GM21619 (cell line): Measurements from ENCODE around the gene PCNX3.
"Not testable (repeated sequence)": the region's sequence is repeated elsewhere in the genome, so short reads cannot be mapped to it uniquely, and the experiment has no call there.

Experiments
- ATAC-seq: cut with Tn5 transposase; IDR thresholded peaks from one replicate; pipeline ENCODE4 v1.9.1; 2021; ENCODE audit not compliant: unreplicated experiment

Gene PCNX3

DNA sequence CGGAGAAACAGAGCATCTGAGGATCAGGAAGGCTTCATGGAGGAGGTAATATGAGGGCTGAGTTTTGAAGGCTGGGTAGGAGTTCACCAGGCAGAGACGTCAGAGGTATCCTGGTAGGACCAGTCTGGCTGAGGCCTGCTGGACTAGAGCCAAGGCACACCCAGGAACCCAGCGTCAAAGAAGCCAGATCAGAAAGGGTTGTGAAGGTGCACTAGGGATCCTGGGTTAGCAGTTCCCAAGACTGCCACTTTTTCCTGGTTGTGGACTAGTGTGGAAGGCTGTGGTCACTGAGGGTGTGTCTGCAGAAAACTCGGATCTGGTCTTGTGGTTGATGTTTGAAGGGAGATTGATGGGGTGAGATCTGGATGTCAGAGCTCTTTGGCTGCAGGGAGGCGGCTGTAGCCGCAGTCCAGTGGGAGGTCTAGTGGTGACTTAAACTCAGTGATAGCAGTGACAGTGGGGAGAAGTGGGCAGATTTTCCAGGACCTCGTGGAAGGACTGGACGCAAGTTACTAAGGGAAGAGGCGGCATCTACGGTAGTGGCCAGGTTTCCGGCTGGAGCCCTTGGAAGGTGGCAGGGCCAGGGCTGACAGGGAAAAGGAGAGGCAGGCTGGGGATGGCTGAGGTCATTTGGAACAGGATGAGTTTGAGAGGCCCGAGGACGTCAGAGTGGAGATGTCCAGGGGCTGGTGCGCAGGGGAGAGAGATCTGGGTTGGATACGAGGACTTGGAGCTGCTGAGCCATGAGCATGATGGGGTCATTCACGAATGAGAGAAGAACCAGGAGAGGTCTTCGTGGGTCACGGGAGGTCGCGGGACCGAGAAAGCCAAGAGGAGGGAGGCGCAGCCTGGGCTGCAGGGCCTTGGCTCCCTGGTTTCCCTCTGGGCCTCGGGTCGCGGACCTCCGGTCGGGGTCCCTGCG is 36.3 kb downstream of the PCNX3 start:
- ATAC-seq: no peak

GRCh38 chr11:65652511-65653228 is 37.1 kb downstream of the PCNX3 start:
- peak; percentile 62 for ATAC-seq

GRCh38 chr11:65653229-65654225 is 38.0 kb downstream of the PCNX3 start:
- no peak for ATAC-seq

DNA sequence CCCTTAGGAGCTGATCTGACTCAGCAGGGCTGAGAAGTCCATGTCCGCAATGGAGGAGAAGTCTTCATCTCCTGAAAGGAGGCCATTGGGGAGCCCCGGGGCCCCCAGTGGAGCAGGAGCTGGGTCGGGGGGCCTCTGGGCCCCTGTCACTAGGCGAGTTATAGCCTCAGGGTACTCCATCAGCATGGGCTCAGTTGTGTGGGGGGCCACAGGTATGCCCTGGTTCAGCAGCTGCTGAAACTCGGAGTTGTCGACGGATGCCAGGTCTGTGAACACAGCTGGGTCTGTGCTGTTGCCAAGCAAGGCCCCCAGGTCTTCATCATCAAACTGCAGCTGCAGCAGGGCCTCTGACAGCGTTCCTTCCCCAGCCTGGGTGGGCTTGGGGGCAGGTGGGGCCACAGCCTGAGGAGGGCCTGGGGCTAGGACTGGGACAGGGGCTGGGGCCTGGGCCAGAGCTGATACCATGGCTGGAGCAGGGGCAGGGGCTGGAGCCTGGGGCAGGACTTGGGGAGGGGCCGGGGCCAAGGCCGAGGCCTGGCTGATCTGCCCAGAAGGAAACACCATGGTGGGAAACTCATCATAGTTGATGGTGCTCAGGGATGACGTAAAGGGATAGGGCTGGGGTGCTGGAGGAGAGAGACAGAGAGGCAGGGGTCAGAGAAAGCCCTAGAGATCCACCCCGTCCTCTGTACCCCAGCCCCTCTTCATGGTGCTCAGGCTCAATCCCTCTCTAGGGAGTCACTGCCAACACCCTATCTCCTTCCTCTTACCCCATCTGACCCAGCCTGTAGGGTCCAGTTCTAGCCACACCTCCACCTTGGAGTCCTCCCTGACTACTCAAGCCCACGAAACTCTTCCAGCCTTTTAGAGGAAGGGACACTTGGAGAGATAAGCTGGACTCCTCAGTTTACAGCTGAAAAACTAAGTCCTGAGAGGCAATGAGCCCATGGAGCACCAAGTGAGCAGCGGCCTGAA is 39.1 kb downstream of the PCNX3 start:
- ATAC-seq: no peak

DNA sequence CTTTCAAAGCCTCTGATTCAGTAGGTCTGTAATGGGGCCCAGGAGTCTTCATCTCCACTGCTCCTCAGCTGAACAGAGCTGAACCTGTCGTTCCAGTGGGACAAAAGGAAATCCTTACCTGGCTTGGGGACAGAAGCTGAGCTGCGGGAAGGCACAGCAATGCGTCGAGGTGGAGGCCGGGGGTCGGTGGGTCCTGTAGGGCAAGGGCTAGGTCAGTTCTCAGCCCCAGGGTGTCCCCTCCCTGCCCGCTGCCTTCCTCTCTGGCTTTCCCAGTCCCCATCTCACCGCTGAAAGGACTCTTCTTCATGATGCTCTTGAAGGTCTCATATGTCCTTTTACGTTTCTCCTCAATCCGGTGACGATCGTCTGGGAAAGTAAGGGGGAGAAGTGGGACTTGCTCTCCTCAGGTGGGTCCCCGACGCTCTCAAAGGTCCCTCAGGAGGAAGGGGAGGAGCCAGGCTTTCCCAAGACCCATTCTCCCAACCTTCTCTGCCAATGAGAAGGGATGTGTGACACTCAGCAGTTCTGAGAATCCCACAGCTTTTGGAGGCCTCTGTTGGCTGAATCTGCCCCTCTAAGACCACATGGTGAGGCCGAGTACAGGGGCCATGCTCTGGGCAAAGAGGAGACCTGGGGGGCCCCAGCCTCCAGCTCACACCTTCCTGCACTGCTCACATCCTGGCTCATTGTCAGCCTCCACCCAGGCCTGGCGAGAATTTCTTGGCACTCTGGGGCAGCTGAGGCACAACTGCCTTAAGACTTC is 40.2 kb downstream of the PCNX3 start:
- no peak for ATAC-seq

- ATAC-seq: no peak
Measured at GRCh38 chr11:65657426-65657825, 41.9 kb downstream of the PCNX3 start.

- no peak for ATAC-seq
Measured at GRCh38 chr11:65658174-65659021, 42.8 kb downstream of the PCNX3 start.

GRCh38 chr11:65660038-65660437 is 44.5 kb downstream of the PCNX3 start:
- no peak for ATAC-seq

DNA sequence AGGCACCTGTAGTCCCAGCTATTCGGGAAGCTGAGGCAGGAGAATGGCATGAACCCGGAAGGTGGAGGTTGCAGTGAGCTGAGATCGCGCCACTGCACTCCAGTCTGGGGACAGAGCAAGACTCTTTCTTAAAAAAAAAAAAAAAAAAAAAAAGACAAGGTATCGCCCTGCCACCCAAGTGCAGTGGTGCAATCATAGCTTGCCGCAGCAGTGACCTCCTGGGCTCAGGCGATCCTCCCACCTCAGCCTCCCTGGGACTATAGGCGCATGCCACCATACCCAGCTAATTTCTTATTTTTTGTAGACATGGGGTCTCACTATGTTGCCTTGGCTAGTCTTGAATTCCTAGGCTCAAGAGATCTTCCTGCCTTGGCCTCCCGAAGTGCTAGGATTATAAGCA is 45.3 kb downstream of the PCNX3 start:
- ATAC-seq: not testable (repeated sequence)

GRCh38 chr11:65661599-65662246 is 46.1 kb downstream of the PCNX3 start:
- no peak for ATAC-seq

GRCh38 chr11:65662247-65662798 is 46.7 kb downstream of the PCNX3 start:
- peak; percentile 8 for ATAC-seq

- ATAC-seq: peak; percentile 69
Measured at GRCh38 chr11:65662799-65663638, 47.4 kb downstream of the PCNX3 start, which contains the start of gene RELA. RELA (minus strand) TSS chr11:65662916; CDS start chr11:65662832, 84 bp downstream.

DNA sequence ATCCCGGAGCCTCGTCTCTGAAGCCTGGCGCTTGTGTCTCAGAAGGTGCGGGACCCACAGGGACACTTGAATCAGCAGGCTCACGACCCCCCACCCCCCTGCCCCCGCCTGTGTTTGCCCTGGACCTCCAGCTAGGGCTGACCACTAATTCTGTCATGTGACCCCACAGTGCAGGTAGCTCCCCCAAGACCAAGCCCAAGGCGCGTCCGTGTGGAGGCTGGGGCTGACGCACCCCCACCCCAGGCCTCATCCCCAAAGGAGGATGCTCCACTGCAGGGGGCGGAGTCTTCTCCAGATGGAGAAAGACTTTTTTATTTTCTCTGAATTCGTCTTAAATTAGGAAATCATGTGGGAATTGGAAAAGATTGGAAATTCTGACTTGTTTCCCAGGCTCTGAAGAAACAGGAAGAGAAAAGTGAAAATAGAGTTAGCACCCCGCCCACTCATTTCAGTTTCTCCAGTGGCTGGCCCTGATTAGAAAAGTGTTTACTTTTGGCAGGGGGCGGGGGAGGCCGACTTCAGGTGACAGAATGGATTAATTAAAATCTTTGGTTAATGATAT is 48.1 kb downstream of the PCNX3 start:
- ATAC-seq: peak; percentile 21

DNA sequence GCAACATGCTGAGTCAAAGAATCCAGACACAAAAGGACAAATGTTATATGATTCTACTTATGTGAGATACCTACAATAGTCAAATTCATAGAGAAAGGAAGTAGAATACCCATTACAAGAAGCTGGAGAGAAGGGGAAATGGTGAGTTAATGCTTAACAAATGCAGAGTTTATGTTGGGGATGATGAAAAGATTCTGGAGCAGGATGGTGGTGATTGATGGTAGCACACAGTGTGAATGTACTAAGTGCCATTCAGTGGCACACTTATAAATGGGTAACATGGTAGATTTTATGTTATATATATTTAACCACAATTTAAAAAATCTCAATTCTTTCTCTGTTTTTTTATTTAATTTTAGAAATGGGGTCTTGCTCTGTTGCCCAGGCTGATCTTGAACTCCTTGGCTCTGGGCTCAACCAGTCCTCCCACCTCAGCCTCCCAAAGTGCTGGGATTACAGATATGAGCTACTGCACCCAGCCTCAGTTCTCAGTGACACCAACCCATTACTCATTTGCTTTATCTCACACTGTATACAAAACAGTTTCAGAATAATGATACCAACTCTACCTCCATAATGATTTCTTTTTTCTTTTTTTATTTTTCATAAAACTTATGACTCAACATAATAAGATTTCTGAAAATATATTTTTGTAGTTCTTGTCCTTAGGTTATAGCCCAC is 56.7 kb downstream of the PCNX3 start:
- ATAC-seq: no peak

DNA sequence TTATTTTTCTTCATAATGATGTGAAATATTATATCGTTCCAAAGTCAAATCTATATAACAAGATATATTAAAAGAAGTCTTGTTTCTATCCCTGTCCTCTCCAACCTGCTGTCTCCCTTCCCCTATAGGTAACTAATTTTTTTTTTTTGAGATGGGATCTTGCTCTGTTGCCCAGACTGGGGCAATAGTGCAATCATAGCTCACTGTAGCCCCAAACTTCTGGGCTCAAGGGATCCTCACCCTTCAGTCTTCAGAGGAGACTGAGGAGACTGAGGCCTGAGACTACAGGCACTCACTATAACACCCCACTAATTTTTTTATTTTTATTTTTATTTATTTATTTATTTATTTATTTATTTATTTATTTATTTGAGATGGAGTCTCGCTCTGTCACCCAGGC is 57.4 kb downstream of the PCNX3 start:
- no peak for ATAC-seq
